OCI-LY1 (cell line): ENCODE results near the gene FAM72A.
"Not testable (repeated sequence)": the region's sequence is repeated elsewhere in the genome, so short reads cannot be mapped to it uniquely, and the experiment has no call there.

Source experiments
- H2AFZ ChIP-seq: fragments of 200-600 bp; sonication (generic), shearing (Covaris generic); 2 replicates; pipeline ENCODE4 v1.6.0; 2014; ENCODE audit warnings: antibody characterized with exemption, mild to moderate bottlenecking, low read length
- H3F3A ChIP-seq: fragments of 200-600 bp; sonication (generic), shearing (Covaris generic); 2 replicates; pipeline ENCODE4 v1.6.0; 2014; ENCODE audit warnings: mild to moderate bottlenecking, antibody characterized with exemption, low read length, moderate library complexity; ENCODE audit not compliant: insufficient read depth
- H3K27ac ChIP-seq: fragments of 200-600 bp; sonication (generic); 2 replicates; pipeline ENCODE4 v1.5.1; 2014; ENCODE audit warnings: low read length, mixed run types, mild to moderate bottlenecking, low read depth; ENCODE audit not compliant: poor library complexity, severe bottlenecking
- H3K27me3 ChIP-seq: fragments of 200-600 bp; sonication (generic); 2 replicates; pipeline ENCODE4 v1.6.0; 2014; ENCODE audit warnings: antibody characterized with exemption, mild to moderate bottlenecking, low read length, moderate library complexity; ENCODE audit not compliant: insufficient read depth
- H3K36me3 ChIP-seq: fragments of 200-600 bp; sonication (generic); 2 replicates; pipeline ENCODE4 v1.6.1; 2014; ENCODE audit warnings: mild to moderate bottlenecking, antibody characterized with exemption, low read length, moderate library complexity, mixed read lengths; ENCODE audit not compliant: insufficient read depth
- H3K4me1 ChIP-seq: fragments of 200-600 bp; sonication (generic); 2 replicates; pipeline ENCODE4 v1.5.1; 2014; ENCODE audit warnings: mild to moderate bottlenecking, low read length, moderate library complexity; ENCODE audit not compliant: insufficient read depth, severe bottlenecking
- H3K4me2 ChIP-seq: fragments of 200-600 bp; sonication (generic), shearing (Covaris generic); 2 replicates; pipeline ENCODE4 v1.6.1; 2014; ENCODE audit warnings: low read length
- H3K4me3 ChIP-seq: fragments of 200-600 bp; sonication (generic); 2 replicates; pipeline ENCODE4 v1.5.1; 2014; ENCODE audit warnings: low read length, low read depth, mild to moderate bottlenecking, mixed read lengths; ENCODE audit not compliant: poor library complexity, severe bottlenecking
- H3K79me2 ChIP-seq: fragments of 200-600 bp; shearing (Covaris generic); 2 replicates; pipeline ENCODE4 v1.6.1; 2016; ENCODE audit warnings: mixed run types, low read length, mixed read lengths; ENCODE audit not compliant: insufficient read depth
- H3K9ac ChIP-seq: fragments of 200-600 bp; sonication (generic), shearing (Covaris generic); 2 replicates; pipeline ENCODE4 v1.6.1; 2014; ENCODE audit warnings: mild to moderate bottlenecking, low read length, mixed read lengths
- H3K9me2 ChIP-seq: fragments of 200-600 bp; sonication (generic), shearing (Covaris generic); 2 replicates; pipeline ENCODE4 v1.6.1; 2014; ENCODE audit warnings: low read depth, mild to moderate bottlenecking, low read length, mixed read lengths
- H3K9me3 ChIP-seq: fragments of 200-600 bp; shearing (Covaris generic); 2 replicates; pipeline ENCODE4 v1.6.1; 2014; ENCODE audit warnings: low read length, mixed read lengths
- H4K20me1 ChIP-seq: fragments of 200-600 bp; sonication (generic), shearing (Covaris generic); 2 replicates; pipeline ENCODE4 v1.6.0; 2016; ENCODE audit warnings: mild to moderate bottlenecking, low read length; ENCODE audit not compliant: insufficient read depth
- CTCF ChIP-seq: fragments of 200-600 bp; sonication (generic), shearing (Covaris generic); IDR thresholded peaks from 2 replicates; pipeline ENCODE4 v1.5.1; 2017; ENCODE audit warnings: mild to moderate bottlenecking, antibody characterized with exemption, low read length, moderate library complexity, mixed read lengths
- EZH2 ChIP-seq: fragments of 200-600 bp; sonication (generic), shearing (Covaris generic); IDR thresholded peaks from 2 replicates; pipeline ENCODE4 v1.8.0; 2017; ENCODE audit warnings: borderline replicate concordance, mixed run types, mild to moderate bottlenecking, antibody characterized with exemption, low read length, moderate library complexity, mixed read lengths

The FAM72A gene

DNA sequence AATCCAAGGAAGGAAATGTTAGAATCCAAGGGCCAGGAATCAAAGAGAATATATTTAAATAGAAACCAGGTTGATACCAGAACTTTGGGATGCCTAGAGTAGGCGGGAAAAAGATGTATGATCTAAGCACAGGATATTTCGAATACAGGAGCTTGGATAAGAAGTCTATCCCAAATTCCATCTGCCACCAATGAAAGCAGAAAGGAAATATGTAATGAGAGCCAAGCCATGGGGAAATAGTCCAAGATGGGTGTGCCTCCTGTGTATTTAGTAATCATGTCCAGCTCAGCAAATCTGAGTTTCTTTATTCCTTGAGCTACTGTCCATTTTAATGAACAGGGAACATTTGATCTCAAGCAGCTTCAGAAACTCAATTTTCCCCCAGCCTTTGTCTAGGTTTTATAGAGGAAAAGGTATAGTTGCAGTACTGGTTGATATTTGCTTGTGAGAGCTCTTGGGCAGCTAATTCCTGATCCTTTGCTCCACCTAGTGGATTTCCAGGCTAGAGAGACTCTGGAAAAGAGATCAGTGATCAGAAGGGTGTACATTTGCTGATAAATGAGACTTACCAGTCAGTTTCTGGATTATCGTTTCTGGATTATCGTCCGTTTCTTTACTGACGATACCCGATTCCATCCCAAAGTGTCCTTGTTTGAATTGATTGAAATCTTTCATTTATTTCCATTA, 28.3 kb downstream of the FAM72A start:
- not testable (repeated sequence) for H3K9me3 ChIP-seq, H2AFZ ChIP-seq, H3K4me1 ChIP-seq, H3K4me2 ChIP-seq, H3K4me3 ChIP-seq, H4K20me1 ChIP-seq, H3K9ac ChIP-seq, H3K9me2 ChIP-seq, H3K27ac ChIP-seq, H3K36me3 ChIP-seq, H3K79me2 ChIP-seq, H3K27me3 ChIP-seq, H3F3A ChIP-seq

DNA sequence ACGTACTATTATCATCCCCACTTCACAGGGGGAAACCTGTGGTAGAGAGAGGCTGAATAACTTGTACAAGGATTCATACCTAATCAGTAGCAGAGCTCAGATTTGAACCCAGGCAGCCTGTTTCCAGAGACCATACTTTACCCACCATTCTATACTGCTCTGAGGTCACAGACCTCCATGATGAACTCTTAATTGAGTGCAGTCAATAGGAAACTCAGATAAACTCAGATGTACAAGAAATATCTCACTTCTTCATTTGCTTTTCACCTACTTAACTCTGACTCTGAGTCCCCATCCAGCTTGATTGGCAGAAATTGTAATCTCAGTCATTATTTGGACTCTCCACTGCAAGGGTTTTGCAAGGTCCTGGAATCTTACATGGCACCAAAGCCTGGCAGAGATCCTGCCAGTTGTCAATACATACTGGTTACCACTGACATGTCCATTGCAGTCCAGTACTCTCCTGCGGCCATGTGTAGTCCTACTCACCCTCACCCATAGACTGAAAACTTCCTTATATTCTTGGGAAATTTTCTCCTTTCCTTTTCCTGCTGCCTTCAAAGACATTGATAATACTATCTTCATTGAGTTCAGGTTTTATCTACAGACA, 29.4 kb downstream of the FAM72A start:
- H3K9ac ChIP-seq, H3K79me2 ChIP-seq, H3K9me2 ChIP-seq, H3K4me1 ChIP-seq, H3K36me3 ChIP-seq, H3K27me3 ChIP-seq, H2AFZ ChIP-seq, H4K20me1 ChIP-seq, H3K4me2 ChIP-seq, H3K27ac ChIP-seq, H3F3A ChIP-seq, H3K9me3 ChIP-seq, H3K4me3 ChIP-seq: not testable (repeated sequence)

DNA sequence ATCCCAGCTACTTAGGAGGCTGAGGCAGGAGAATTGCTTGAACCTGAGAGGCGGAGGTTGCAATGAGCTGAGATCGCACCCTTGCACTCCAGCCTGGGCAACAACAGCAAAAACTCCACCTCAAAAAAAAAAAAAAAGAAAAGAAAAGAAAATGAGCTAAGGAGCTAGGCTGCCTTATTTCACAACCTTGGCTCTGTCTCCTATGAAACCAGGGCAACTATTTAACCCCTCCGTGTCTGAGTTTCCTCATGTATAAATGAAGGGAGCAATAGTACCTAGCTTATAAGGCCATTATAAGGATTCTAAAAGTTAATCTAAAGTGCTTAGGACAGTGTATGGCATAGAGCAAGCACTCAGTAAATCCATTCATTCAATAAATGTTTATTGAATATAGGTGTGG, 32.8 kb downstream of the FAM72A start:
- H4K20me1 ChIP-seq, H3K4me1 ChIP-seq, H3K4me2 ChIP-seq, H2AFZ ChIP-seq, H3K27ac ChIP-seq, H3K9ac ChIP-seq, H3F3A ChIP-seq, H3K27me3 ChIP-seq, H3K79me2 ChIP-seq, H3K9me2 ChIP-seq, H3K36me3 ChIP-seq, H3K4me3 ChIP-seq, H3K9me3 ChIP-seq: not testable (repeated sequence)

- H3K9me2 ChIP-seq, H3K9me3 ChIP-seq, H3K4me1 ChIP-seq, H3K79me2 ChIP-seq, H3F3A ChIP-seq, H4K20me1 ChIP-seq, H3K4me2 ChIP-seq, H3K27me3 ChIP-seq, H3K4me3 ChIP-seq, H2AFZ ChIP-seq, H3K9ac ChIP-seq, H3K27ac ChIP-seq, H3K36me3 ChIP-seq: not testable (repeated sequence)
Observed at GRCh38 chr1:206167350-206168029, 35.1 kb downstream of the FAM72A start.

- Histone ChIP-seq H3K27ac (no peak overlapping the region), H3F3A (no peaks in the 10 kb centered on the region), H3K4me2 (no peak overlapping the region), H3K36me3 (no peaks in the 10 kb centered on the region), H2AFZ (no peak overlapping the region), H3K4me3 (no peak overlapping the region), H4K20me1 (no peaks in the 10 kb centered on the region), H3K27me3 (peaks cover 3% of the 10 kb centered on the region; the same call in 1 of the 2 replicates), H3K9ac (no peak overlapping the region), H3K9me3 (no peaks in the 10 kb centered on the region), H3K9me2 (no peaks in the 10 kb centered on the region), H3K79me2 (no peaks in the 10 kb centered on the region), H3K4me1 (no peaks in the 10 kb centered on the region)
- TF ChIP-seq EZH2 (no peak), CTCF (no peak)
Observed at GRCh38 chr1:206145771-206146290, 56.8 kb downstream of the FAM72A start.
